Posterior cingulate gyrus (tissue), 11 donors: ENCODE data around the gene FHL1.
"Not testable (repeated sequence)": the region's sequence is repeated elsewhere in the genome, so short reads cannot be mapped to it uniquely, and the experiment has no call there.

Experiments used
- DNase-seq, 10 donors: peaks; one replicate each; pipeline versions ENCODE4 v3.0.0 to v3.0.0-alpha.2; 2020 to 2021; ENCODE audit warnings: mixed read lengths in 3 of 10
- intact Hi-C: fragments of 100-400 bp; cut with DNase I; formaldehyde crosslinking; loops from one replicate; pipeline ENCODE4 v1.15.1; 2023

The FHL1 gene

DNA sequence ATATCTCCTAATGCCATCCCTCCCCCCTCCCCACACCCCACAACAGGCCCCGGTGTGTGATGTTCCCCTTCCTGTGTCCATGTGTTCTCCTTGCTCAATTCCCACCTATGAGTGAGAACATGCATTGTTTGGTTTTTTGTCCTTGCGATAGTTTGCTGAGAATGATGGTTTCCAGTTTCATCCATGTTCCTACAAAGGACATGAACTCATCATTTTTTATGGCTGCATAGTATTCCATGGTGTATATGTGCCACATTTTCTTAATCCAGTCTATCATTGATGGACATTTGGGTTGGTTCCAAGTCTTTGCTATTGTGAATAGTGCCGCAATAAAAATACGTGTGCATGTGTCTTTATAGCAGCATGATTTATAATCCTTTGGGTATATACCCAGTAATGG lies 90.5 kb downstream of the FHL1 start:
- DNase-seq, intact Hi-C loops: not testable (repeated sequence)

DNA sequence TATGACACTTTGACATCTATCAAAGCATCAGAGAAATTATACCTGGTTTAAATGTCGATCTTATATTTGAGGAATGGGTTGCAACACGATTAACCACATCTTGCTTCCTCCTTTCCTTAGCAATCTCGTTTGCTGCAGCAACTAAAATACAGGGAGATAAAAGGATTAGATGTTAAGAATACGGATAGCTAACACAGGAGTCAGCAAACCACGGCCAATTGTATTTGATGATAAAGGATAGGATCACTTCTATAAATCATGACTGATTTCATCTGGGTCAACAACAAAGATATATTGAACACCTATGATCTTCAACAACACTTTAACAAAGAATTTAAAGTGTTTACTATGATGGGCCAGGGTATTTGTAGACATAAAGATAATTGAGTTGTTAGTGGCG lies 98.9 kb downstream of the FHL1 start:
- DNase-seq, result no peak
- intact Hi-C loops, result no loop called here

DNA sequence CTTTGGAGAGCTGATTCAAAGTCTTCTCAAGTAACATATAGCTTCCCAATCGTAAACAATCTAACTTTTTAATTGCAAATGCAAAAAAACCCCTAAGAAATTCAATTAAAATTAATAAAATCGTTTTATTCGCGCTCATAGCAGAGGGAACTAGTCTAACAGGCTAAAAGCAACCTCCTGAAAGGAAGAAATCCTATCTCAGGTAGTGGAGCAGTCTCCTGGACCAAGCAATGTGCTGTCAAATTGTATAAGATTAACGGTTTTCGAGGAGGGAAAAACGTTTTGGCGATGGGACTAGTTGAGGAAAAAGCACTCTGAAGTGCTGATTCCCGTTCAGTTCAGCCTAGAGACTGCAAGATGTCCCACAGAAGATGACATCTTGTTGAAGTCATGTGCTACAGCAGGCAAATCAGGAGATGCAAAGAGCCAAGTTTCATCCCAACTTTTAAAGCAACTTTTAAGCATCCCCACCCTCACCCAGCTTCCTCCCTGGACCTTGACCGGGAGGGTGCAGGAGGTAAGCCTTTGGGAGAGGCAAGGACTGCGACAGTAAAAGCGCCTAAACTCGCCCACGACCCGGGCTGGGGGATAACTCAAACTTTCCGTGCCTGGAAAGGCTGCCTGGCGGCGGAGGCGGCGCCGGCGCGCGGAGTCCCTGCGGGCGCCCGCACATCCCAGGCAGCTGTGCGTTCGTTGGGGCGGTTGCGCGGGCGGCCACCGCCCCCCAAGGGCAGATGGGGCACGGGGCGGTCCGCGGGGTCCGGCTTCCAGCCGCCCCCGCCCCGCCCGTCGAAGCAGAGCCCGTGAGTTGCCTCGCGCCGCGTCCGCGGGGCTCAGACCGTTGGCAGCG lies 103.1 kb downstream of the FHL1 start:
- DNase-seq, result peak in 1 of 10 donors; percentile 10
- intact Hi-C loops, result no loop called here

DNA sequence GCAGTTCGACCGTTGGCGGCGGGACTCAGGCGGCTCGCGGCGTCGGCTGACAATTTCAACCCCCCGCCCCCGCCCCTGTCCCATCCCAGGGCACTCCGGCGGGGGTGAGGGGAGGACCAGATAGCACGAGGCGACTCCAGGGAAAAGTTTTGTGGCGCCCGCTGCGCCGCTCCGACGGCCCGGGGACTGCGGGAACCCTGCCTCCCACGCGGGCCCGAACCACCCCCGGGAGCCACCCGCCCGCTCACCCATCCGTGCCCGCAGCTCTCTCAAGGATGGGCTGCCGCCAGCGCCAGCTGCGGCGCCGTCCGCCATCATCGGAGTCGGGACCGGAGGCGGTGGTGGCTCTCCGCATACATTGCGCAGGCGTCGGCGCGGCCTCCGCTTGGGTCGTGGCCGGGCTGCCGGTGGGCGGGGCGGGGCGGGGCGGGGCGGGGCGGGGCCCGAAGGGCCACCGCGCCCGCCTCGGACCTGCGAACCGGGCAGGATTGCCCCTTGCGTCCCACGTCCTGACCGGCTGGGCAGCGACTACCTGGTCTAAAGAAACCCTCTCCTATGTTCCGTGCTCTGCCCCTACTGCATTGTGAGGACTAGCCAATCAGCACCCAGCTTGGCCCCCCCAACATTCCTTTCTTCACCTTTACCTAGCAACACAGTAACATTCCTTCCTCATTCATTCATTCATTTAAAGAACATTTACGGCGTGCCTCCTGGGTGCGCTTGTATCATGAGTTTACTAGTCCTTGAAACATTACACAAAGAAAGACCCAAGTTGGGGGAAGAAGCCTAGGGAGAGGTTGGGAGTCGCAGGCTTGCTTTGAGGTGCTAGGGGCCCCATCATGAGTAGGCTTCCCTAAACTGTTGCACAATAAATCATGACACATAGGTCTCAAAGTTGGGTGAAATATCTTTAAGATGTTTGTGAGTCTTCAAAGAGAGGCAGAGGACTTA lies 104.0 kb downstream of the FHL1 start, which contains the start of gene MAP7D3:
Gene MAP7D3 (minus strand): TSS at position 360 of the 951 bp plus-strand sequence. CDS start 42 bp downstream, at position 318.
- intact Hi-C loops, result no loop called here
- peak; percentile 16 to 91 (median 43) for DNase-seq

DNA sequence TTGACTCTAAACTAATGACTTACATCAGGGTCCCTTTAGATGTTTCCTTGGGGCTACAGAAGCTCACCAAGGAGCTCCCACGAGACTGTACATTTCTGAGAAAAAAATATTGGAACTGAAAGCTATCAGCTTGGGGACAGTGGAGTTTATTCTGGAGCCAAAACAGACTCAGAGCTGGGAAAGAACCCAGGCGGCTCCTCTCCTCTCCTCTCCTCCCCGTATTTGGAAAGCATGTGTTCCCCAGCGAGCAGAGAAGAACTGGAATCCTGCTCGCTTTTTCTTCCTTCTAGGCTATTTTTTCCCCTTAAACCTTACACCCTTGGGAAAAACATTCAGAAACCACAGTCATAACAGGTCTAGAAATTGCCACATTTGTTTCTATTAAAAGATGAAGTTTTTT lies 108.2 kb downstream of the FHL1 start:
- intact Hi-C loops, result no loop called here
- no peak for DNase-seq

DNA sequence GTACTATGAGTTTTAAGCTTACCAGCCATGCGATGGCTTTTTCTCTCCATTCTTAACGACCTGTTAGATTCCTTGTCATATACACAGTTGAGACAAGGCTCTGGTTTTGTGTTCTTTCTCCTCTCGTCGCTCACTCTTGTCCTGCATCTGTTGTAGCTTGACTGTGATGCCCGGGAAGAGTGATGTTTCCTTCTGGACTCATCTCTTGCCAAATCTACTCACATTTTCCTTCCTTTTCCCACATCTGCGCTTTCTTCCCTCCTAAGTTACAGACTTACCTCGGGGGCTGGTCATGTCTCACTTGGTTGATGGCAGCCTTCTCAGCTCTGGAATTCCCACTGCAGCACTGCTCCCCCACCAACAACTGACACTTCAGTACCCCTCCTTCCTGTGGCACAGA lies 108.7 kb downstream of the FHL1 start:
- intact Hi-C loops, result no loop called here
- no peak for DNase-seq

DNA sequence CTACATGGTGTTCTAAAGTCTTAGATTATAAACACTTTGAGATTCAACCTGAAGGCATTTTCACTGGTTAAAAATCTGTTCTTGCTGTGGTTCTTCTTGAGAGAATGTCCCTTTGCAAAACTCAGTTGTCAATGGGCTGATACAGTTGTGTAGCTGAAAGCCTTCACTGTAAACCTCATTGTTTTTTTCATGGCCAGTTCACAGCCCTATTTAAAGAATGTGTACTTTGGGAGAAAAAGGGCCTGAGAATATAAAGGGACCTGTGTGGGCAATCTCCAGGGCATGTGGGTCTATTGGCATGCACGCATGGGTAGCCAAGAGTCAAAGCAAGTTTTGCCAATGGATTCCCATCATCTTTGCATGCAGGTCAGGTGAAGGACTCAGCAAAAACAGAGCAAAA lies 111.6 kb downstream of the FHL1 start:
- no peak for DNase-seq
- intact Hi-C loops, result no loop called here

DNA sequence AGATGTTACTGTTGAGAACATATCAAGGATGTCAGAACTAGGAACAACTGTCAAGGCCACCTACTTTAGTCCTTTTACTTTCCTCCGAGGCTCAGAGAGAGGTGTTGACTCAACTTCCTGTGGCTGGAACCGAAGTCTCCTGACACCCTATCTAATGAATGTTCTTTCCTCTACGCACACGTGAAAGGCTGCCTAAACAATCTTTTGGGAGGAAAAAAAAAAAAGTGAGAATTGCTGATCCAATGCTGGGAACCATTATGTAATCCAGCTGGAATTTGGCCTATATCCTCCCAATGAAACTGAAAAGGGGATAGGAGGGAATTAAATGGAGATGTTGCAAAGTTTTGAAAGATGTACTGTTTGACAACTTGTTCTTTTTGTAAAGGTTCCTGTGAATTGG lies 112.2 kb downstream of the FHL1 start:
- intact Hi-C loops, result no loop called here
- DNase-seq, result no peak

DNA sequence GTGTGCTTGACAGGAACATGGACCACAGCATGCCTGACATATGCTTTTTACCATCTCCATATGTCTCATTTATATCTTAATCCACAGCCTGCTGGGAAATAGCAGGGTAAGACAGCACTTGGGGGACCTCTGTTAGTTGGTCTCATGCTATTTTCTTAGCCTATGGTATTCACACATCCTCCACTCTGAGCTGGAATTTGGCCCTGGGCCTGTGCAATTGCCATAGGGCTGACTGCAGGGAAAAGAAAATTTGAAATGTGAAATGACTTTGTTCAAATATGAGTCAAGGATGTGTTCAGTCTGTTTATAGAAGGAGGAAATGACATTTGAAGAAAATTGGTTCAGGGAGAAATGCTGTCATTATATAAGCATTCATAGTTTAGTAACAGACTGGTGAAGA lies 113.4 kb downstream of the FHL1 start:
- DNase-seq, result peak in 4 of 10 donors; percentile 8 to 86 (median 24)
- intact Hi-C loops, result no loop called here
